Measurements from ENCODE around the gene PLD1.

PLD1 gene

GRCh38 chr3:171680726-171681411, 129.4 kb downstream of the PLD1 start:
- Histone ChIP-seq H3K27me3 (ENCODE audit: insufficient read depth, poor library complexity, severe bottlenecking) (no peaks in the 10 kb centered on the region), H3K27ac (replicated peaks) (no peak overlapping the region), H3K4me3 (replicated peaks; ENCODE audit: insufficient read depth, low read length) (no peak overlapping the region)
- TF ChIP-seq SPI1 (IDR thresholded peaks at IDR 0.05; ENCODE audit: borderline replicate concordance, low read depth): no peak
- no peak for TF ChIP-seq CTCF (IDR thresholded peaks at IDR 0.05; ENCODE audit: insufficient read depth, low read length)
- TF ChIP-seq, protein P1, sequence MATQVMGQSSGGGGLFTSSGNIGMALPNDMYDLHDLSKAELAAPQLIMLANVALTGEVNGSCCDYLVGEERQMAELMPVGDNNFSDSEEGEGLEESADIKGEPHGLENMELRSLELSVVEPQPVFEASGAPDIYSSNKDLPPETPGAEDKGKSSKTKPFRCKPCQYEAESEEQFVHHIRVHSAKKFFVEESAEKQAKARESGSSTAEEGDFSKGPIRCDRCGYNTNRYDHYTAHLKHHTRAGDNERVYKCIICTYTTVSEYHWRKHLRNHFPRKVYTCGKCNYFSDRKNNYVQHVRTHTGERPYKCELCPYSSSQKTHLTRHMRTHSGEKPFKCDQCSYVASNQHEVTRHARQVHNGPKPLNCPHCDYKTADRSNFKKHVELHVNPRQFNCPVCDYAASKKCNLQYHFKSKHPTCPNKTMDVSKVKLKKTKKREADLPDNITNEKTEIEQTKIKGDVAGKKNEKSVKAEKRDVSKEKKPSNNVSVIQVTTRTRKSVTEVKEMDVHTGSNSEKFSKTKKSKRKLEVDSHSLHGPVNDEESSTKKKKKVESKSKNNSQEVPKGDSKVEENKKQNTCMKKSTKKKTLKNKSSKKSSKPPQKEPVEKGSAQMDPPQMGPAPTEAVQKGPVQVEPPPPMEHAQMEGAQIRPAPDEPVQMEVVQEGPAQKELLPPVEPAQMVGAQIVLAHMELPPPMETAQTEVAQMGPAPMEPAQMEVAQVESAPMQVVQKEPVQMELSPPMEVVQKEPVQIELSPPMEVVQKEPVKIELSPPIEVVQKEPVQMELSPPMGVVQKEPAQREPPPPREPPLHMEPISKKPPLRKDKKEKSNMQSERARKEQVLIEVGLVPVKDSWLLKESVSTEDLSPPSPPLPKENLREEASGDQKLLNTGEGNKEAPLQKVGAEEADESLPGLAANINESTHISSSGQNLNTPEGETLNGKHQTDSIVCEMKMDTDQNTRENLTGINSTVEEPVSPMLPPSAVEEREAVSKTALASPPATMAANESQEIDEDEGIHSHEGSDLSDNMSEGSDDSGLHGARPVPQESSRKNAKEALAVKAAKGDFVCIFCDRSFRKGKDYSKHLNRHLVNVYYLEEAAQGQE (IDR thresholded peaks at IDR 0.05; ENCODE audit: insufficient replicate concordance, low read depth): no peak
- no peak for DNase-seq (ENCODE audit: low read depth in 1 of 2, low spot score in 1 of 2)

DNA sequence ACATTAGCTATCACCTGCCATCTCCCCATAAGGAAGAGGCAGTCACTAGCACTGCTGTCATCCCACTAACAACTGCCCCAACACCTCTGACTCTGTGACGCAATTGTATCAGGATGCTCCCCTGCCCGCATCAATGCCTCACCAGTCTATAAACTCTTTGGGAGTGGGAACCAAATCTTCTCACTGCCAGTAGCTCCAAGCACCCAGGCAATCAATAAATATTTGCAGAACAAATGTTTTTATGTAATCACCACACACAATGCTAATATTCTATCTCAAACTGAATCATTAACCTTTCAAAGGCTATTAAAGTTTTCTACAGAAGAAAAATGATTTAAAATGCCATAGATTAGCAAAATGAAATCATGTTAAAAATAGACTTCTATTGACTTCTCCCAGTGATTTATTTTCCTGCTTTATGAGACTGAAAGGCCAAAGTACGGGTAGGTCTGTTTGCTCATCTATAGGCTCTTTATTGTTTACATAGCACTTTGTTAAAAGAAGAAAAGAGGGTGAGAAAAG, 131.3 kb downstream of the PLD1 start:
- Histone ChIP-seq H3K27me3 (ENCODE audit: insufficient read depth, poor library complexity, severe bottlenecking) (no peaks in the 10 kb centered on the region), H3K4me3 (replicated peaks; ENCODE audit: insufficient read depth, low read length) (no peak overlapping the region), H3K27ac (replicated peaks) (no peak overlapping the region)
- no peak for TF ChIP-seq POLR2AphosphoS5 (IDR thresholded peaks at IDR 0.05; ENCODE audit: low read depth)
- TF ChIP-seq GABPA (IDR thresholded peaks at IDR 0.05; ENCODE audit: low read depth): no peak
- TF ChIP-seq SPI1 (IDR thresholded peaks at IDR 0.05; ENCODE audit: borderline replicate concordance, low read depth): no peak
- TF ChIP-seq CTCF (IDR thresholded peaks at IDR 0.05; ENCODE audit: insufficient read depth, low read length): no peak
- TF ChIP-seq, protein P1 (IDR thresholded peaks at IDR 0.05; ENCODE audit: insufficient replicate concordance, low read depth): no peak
- DNase-seq (ENCODE audit: low read depth in 1 of 2, low spot score in 1 of 2): no peak

- TF ChIP-seq, protein P1 (IDR thresholded peaks at IDR 0.05; ENCODE audit: insufficient replicate concordance, low read depth): no peak
- TF ChIP-seq POLR2AphosphoS5 (IDR thresholded peaks at IDR 0.05; ENCODE audit: low read depth) (no peak), GABPA (IDR thresholded peaks at IDR 0.05; ENCODE audit: low read depth) (no peak), CTCF (IDR thresholded peaks at IDR 0.05; ENCODE audit: insufficient read depth, low read length) (no peak), SPI1 (IDR thresholded peaks at IDR 0.05; ENCODE audit: borderline replicate concordance, low read depth) (no peak)
- no peak for DNase-seq (ENCODE audit: low read depth in 1 of 2, low spot score in 1 of 2)
- H3K4me3 ChIP-seq (replicated peaks; ENCODE audit: insufficient read depth, low read length): no peak overlapping the region
- no peaks in the 10 kb centered on the region for H3K27me3 ChIP-seq (ENCODE audit: insufficient read depth, poor library complexity, severe bottlenecking)
- no peak overlapping the region for H3K27ac ChIP-seq (replicated peaks)
Measured at GRCh38 chr3:171677706-171678105, 132.6 kb downstream of the PLD1 start.

Measured in HL-60 (cell line).